DMS153 treated with DMSO at 0.1 percent for 48 hours (cell line): ENCODE results near the gene HNF1A.

ENCODE experiments used
- DNase-seq: peaks from one replicate; lab custom pipeline; 2025; ENCODE audit not compliant: unreplicated experiment; lab: John Stamatoyannopoulos, UW

Gene HNF1A

GRCh38 chr12:120984351-120984898 is 6.1 kb downstream of the HNF1A start:
- DNase-seq, result no peak

- DNase-seq, result no peak
Observed at GRCh38 chr12:120988234-120988633, 9.9 kb downstream of the HNF1A start.

GRCh38 chr12:120988658-120989057 is 10.3 kb downstream of the HNF1A start:
- no peak for DNase-seq

- no peak for DNase-seq
Observed at GRCh38 chr12:120989687-120990086, 11.3 kb downstream of the HNF1A start.

GRCh38 chr12:120990487-120991055 is 12.2 kb downstream of the HNF1A start:
- no peak for DNase-seq

- DNase-seq, result no peak
Observed at GRCh38 chr12:120991965-120992364, 13.6 kb downstream of the HNF1A start.

GRCh38 chr12:120992989-120993388 is 14.6 kb downstream of the HNF1A start:
- DNase-seq, result no peak

- no peak for DNase-seq
Observed at GRCh38 chr12:120993496-120993895, 15.2 kb downstream of the HNF1A start.

GRCh38 chr12:120994059-120994458 is 15.7 kb downstream of the HNF1A start:
- no peak for DNase-seq

GRCh38 chr12:120994589-120995337 is 16.4 kb downstream of the HNF1A start:
- DNase-seq, result no peak

- DNase-seq, result no peak
Observed at GRCh38 chr12:120996133-120996746, 17.9 kb downstream of the HNF1A start.

GRCh38 chr12:120997448-120997847 is 19.1 kb downstream of the HNF1A start:
- no peak for DNase-seq

GRCh38 chr12:120998435-120998834 is 20.1 kb downstream of the HNF1A start:
- DNase-seq, result no peak

GRCh38 chr12:120999191-121000120 is 21.1 kb downstream of the HNF1A start:
- no peak for DNase-seq

- DNase-seq, result no peak
Observed at GRCh38 chr12:121000530-121000929, 22.2 kb downstream of the HNF1A start.

- DNase-seq, result no peak
Observed at GRCh38 chr12:121001060-121001459, 22.7 kb downstream of the HNF1A start.

GRCh38 chr12:121001841-121002483 is 23.6 kb downstream of the HNF1A start:
- DNase-seq, result no peak

- DNase-seq, result no peak
Observed at GRCh38 chr12:121003650-121004049, 25.3 kb downstream of the HNF1A start.

- no peak for DNase-seq
Observed at GRCh38 chr12:121004253-121004815, 26.0 kb downstream of the HNF1A start.

GRCh38 chr12:121005346-121005815 is 27.0 kb downstream of the HNF1A start:
- DNase-seq, result no peak
